Neural cell (in vitro differentiated cells): ENCODE data around the gene EIF2S2. TPM values are rescaled to one million over a fixed set of nuclear protein-coding genes. Genes with fewer than 3 reads are reported as not detected.
"Not testable (repeated sequence)": the region's sequence is repeated elsewhere in the genome, so short reads cannot be mapped to it uniquely, and the experiment has no call there.

Source experiments
- H2AFZ ChIP-seq: fragments of 200-600, 300-800 bp; sonication (generic), shearing (Covaris generic); 2 replicates; pipeline ENCODE4 v1.6.0; 2014; ENCODE audit warnings: low read depth, mild to moderate bottlenecking, antibody characterized with exemption, low read length, moderate library complexity
- H3F3A ChIP-seq: fragments of 200-600 bp; shearing (Covaris generic); 2 replicates; pipeline ENCODE4 v1.6.1; 2016; ENCODE audit warnings: mild to moderate bottlenecking, moderate library complexity, mixed read lengths, antibody characterized with exemption, low read length; ENCODE audit not compliant: insufficient read depth, poor library complexity, severe bottlenecking
- H3K27ac ChIP-seq: fragments of 200-600, 300-800 bp; sonication (generic), shearing (Covaris generic); 2 replicates; pipeline ENCODE4 v1.5.1; 2014; ENCODE audit warnings: mild to moderate bottlenecking, low read length, moderate library complexity
- H3K27me3 ChIP-seq: fragments of 300-800, 200-600 bp; sonication (generic), shearing (Covaris generic); 2 replicates; pipeline ENCODE4 v1.6.0; 2014; ENCODE audit warnings: mild to moderate bottlenecking, low read depth, low read length, moderate library complexity; ENCODE audit not compliant: insufficient read depth
- H3K36me3 ChIP-seq: fragments of 300-800, 200-600 bp; sonication (generic), shearing (Covaris generic); 2 replicates; pipeline ENCODE4 v1.5.1; 2014; ENCODE audit warnings: mild to moderate bottlenecking, antibody characterized with exemption, low read length, moderate library complexity; ENCODE audit not compliant: insufficient read depth
- H3K4me2 ChIP-seq: fragments of 300-800, 200-600 bp; sonication (generic), shearing (Covaris generic); 2 replicates; pipeline ENCODE4 v1.6.0; 2014; ENCODE audit warnings: mild to moderate bottlenecking, low read length
- H3K4me3 ChIP-seq: fragments of 300-800, 200-600 bp; sonication (generic), shearing (Covaris generic); 2 replicates; pipeline ENCODE4 v1.5.1; 2014; ENCODE audit warnings: mild to moderate bottlenecking, low read length, moderate library complexity
- H3K79me2 ChIP-seq: fragments of 200-600 bp; shearing (Covaris generic); replicated peaks from 2 replicates; pipeline ENCODE4 v1.6.0; 2014; ENCODE audit warnings: mild to moderate bottlenecking, low read length, moderate library complexity; ENCODE audit not compliant: insufficient read depth
- H3K9ac ChIP-seq: fragments of 300-800, 200-600 bp; sonication (generic), shearing (Covaris generic); 2 replicates; pipeline ENCODE4 v1.6.1; 2016; ENCODE audit warnings: mild to moderate bottlenecking, low read length, mixed read lengths
- H3K9me2 ChIP-seq: fragments of 200-600 bp; shearing (Covaris generic); 2 replicates; pipeline ENCODE4 v1.6.1; 2016; ENCODE audit warnings: mild to moderate bottlenecking, low read length, mixed read lengths; ENCODE audit not compliant: insufficient read depth
- H3K9me3 ChIP-seq: fragments of 200-600, 300-800 bp; sonication (generic), shearing (Covaris generic); 2 replicates; pipeline ENCODE4 v1.6.1; 2016; ENCODE audit warnings: mild to moderate bottlenecking, mixed run types, low read length, moderate library complexity, mixed read lengths
- H4K20me1 ChIP-seq: fragments of 200-600 bp; shearing (Covaris generic); 2 replicates; pipeline ENCODE4 v1.6.1; 2016; ENCODE audit warnings: mild to moderate bottlenecking, mixed run types; ENCODE audit not compliant: insufficient read depth
- EP300 ChIP-seq: fragments of 450-650 bp; conservative IDR thresholded peaks from 2 replicates; pipeline ENCODE4 v1.6.1; 2014; ENCODE audit warnings: antibody characterized with exemption, mild to moderate bottlenecking, moderate library complexity; ENCODE audit not compliant: poor library complexity, severe bottlenecking
- EZH2 ChIP-seq: fragments of 200-600, 300-800 bp; shearing (Covaris generic), sonication (generic); IDR thresholded peaks from 2 replicates; pipeline ENCODE4 v1.6.1; 2014; ENCODE audit warnings: antibody characterized with exemption, low read length, borderline replicate concordance, mild to moderate bottlenecking; ENCODE audit not compliant: insufficient read depth, poor library complexity, severe bottlenecking
- MXI1 ChIP-seq: fragments of 450-650 bp; conservative IDR thresholded peaks from 2 replicates; pipeline ENCODE4 v1.6.1; 2014; ENCODE audit warnings: antibody characterized with exemption, mild to moderate bottlenecking; ENCODE audit not compliant: poor library complexity, severe bottlenecking
- POLR2AphosphoS5 ChIP-seq: IDR thresholded peaks from 2 replicates; pipeline ENCODE4 v1.6.1; 2012
- RAD21 ChIP-seq: fragments of 450-650 bp; conservative IDR thresholded peaks from 2 replicates; pipeline ENCODE4 v1.6.1; 2014; ENCODE audit warnings: antibody characterized with exemption, mild to moderate bottlenecking, moderate library complexity
- SMC3 ChIP-seq: fragments of 450-650 bp; conservative IDR thresholded peaks from 2 replicates; pipeline ENCODE4 v1.6.1; 2014; ENCODE audit warnings: antibody characterized with exemption, mild to moderate bottlenecking, moderate library complexity; ENCODE audit not compliant: poor library complexity
- TAF1 ChIP-seq: IDR thresholded peaks from 2 replicates; pipeline ENCODE4 v1.6.1; 2012; ENCODE audit warnings: low read depth
- polyA minus RNA-seq: library from RNA; depleted of rRNA, polyadenylated mRNA; stranded (reverse); fragments of >200 nt; gene quantifications from 2 replicates; pipeline ENCODE4 v1.2.3, GENCODE V29; 2014
- polyA plus RNA-seq: library from polyadenylated mRNA; depleted of rRNA; stranded (reverse); fragments of >200 nt; gene quantifications from 2 replicates; pipeline ENCODE4 v1.2.3, GENCODE V29; 2014
- TF ChIP-seq, protein P1 (sequence below): fragments of 450-650 bp; IDR thresholded peaks from 2 replicates; pipeline ENCODE4 v1.5.1; 2014; ENCODE audit warnings: antibody characterized with exemption, mild to moderate bottlenecking, moderate library complexity; ENCODE audit not compliant: poor library complexity, severe bottlenecking
- TF ChIP-seq, protein P2 (sequence below): IDR thresholded peaks from 2 replicates; pipeline ENCODE4 v1.6.1; 2012; ENCODE audit warnings: borderline replicate concordance

Gene EIF2S2
- polyA plus RNA-seq (59.6 and 62.6 TPM in 2 replicates), polyA minus RNA-seq (43.6 and 48.2 TPM in 2 replicates)

- Histone ChIP-seq H3K79me2 (peaks cover 42% of the 10 kb centered on the region), H3K27me3 (no peaks in the 10 kb centered on the region), H3K9ac (peak within 1 kb of the TSS; percentile 88), H3K36me3 (no peaks in the 10 kb centered on the region), H2AFZ (peak within 1 kb of the TSS; percentile 78), H3F3A (no peaks in the 10 kb centered on the region), H3K9me2 (no peaks in the 10 kb centered on the region), H3K4me2 (peak within 1 kb of the TSS; percentile 98), H3K4me3 (peak within 1 kb of the TSS; percentile 99), H4K20me1 (no peaks in the 10 kb centered on the region), H3K27ac (peak within 1 kb of the TSS; percentile 85), H3K9me3 (no peaks in the 10 kb centered on the region)
- TF ChIP-seq, protein P1, sequence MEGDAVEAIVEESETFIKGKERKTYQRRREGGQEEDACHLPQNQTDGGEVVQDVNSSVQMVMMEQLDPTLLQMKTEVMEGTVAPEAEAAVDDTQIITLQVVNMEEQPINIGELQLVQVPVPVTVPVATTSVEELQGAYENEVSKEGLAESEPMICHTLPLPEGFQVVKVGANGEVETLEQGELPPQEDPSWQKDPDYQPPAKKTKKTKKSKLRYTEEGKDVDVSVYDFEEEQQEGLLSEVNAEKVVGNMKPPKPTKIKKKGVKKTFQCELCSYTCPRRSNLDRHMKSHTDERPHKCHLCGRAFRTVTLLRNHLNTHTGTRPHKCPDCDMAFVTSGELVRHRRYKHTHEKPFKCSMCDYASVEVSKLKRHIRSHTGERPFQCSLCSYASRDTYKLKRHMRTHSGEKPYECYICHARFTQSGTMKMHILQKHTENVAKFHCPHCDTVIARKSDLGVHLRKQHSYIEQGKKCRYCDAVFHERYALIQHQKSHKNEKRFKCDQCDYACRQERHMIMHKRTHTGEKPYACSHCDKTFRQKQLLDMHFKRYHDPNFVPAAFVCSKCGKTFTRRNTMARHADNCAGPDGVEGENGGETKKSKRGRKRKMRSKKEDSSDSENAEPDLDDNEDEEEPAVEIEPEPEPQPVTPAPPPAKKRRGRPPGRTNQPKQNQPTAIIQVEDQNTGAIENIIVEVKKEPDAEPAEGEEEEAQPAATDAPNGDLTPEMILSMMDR, result peak; percentile 32
- TF ChIP-seq EP300 (peak; percentile 60), POLR2AphosphoS5 (peak; percentile 96), EZH2 (no peak), SMC3 (peak; percentile 9), MXI1 (peak; percentile 93), TAF1 (peak; percentile 49), RAD21 (peak; percentile 29)
- TF ChIP-seq, protein P2, sequence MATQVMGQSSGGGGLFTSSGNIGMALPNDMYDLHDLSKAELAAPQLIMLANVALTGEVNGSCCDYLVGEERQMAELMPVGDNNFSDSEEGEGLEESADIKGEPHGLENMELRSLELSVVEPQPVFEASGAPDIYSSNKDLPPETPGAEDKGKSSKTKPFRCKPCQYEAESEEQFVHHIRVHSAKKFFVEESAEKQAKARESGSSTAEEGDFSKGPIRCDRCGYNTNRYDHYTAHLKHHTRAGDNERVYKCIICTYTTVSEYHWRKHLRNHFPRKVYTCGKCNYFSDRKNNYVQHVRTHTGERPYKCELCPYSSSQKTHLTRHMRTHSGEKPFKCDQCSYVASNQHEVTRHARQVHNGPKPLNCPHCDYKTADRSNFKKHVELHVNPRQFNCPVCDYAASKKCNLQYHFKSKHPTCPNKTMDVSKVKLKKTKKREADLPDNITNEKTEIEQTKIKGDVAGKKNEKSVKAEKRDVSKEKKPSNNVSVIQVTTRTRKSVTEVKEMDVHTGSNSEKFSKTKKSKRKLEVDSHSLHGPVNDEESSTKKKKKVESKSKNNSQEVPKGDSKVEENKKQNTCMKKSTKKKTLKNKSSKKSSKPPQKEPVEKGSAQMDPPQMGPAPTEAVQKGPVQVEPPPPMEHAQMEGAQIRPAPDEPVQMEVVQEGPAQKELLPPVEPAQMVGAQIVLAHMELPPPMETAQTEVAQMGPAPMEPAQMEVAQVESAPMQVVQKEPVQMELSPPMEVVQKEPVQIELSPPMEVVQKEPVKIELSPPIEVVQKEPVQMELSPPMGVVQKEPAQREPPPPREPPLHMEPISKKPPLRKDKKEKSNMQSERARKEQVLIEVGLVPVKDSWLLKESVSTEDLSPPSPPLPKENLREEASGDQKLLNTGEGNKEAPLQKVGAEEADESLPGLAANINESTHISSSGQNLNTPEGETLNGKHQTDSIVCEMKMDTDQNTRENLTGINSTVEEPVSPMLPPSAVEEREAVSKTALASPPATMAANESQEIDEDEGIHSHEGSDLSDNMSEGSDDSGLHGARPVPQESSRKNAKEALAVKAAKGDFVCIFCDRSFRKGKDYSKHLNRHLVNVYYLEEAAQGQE, result peak; percentile 69
Measured at GRCh38 chr20:34111702-34112599, at the start of gene EIF2S2. Gene EIF2S2, minus strand, starts transcription at chr20:34112243. Its CDS starts 133 bp downstream, at chr20:34112110.

GRCh38 chr20:34157697-34158096, 45.7 kb upstream of the EIF2S2 start:
- not testable (repeated sequence) for H3K27me3 ChIP-seq, H3K9me2 ChIP-seq, H3K36me3 ChIP-seq, H3K4me3 ChIP-seq, H3K79me2 ChIP-seq, H4K20me1 ChIP-seq, H3K27ac ChIP-seq, H3K4me2 ChIP-seq, H3K9ac ChIP-seq, H3K9me3 ChIP-seq, H2AFZ ChIP-seq, H3F3A ChIP-seq
